Stimulated activated CD8-positive, alpha-beta memory T cell treated with anti-CD3 and anti-CD28 coated beads, Interleukin-15, amount 100 ng/mL, for 48 hours (primary cell): ENCODE results near the gene ZBTB5.
A peak's percentile ranks its signal among the peaks of the same experiment; 100 is the strongest.
"Not testable (repeated sequence)": the region's sequence is repeated elsewhere in the genome, so short reads cannot be mapped to it uniquely, and the experiment has no call there.

Experiments used
- DNase-seq, 2 donors: peaks; one replicate each; pipeline ENCODE4 v3.0.0-alpha.2; 2020; ENCODE audit warnings: low read depth in 2 of 2

ZBTB5 gene

GRCh38 chr9:37465249-37466036, at the start of gene ZBTB5:
ZBTB5 (minus strand) TSS chr9:37465450; CDS start chr9:37442551, 22,899 bp downstream.
- peak; percentile 98 to 99 for DNase-seq

GRCh38 chr9:37514999-37515398, 49.7 kb upstream of the ZBTB5 start:
- no peak for DNase-seq

- not testable (repeated sequence) for DNase-seq
These were observed 49.2 kb upstream of the ZBTB5 start for GRCh38 chr9:37514415-37514814.

- DNase-seq, result no peak
These were observed 47.2 kb upstream of the ZBTB5 start for GRCh38 chr9:37512437-37512836.

- no peak for DNase-seq
These were observed 46.1 kb upstream of the ZBTB5 start for GRCh38 chr9:37511016-37512010.

- DNase-seq, result not testable (repeated sequence)
These were observed 44.8 kb upstream of the ZBTB5 start for GRCh38 chr9:37510053-37510452.

GRCh38 chr9:37509536-37509935, 44.3 kb upstream of the ZBTB5 start:
- DNase-seq, result no peak

- no peak for DNase-seq
These were observed 43.6 kb upstream of the ZBTB5 start for GRCh38 chr9:37508834-37509206.

GRCh38 chr9:37508135-37508833, 43.0 kb upstream of the ZBTB5 start:
- no peak for DNase-seq

GRCh38 chr9:37507566-37508134, 42.4 kb upstream of the ZBTB5 start:
- no peak for DNase-seq

- no peak for DNase-seq
These were observed 39.4 kb upstream of the ZBTB5 start for GRCh38 chr9:37504605-37505004.

- DNase-seq, result peak in 1 of 2 donors; percentile 23
These were observed 38.5 kb upstream of the ZBTB5 start for GRCh38 chr9:37503736-37504135.

- DNase-seq, result no peak
These were observed 36.8 kb upstream of the ZBTB5 start for GRCh38 chr9:37501957-37502596.

- no peak for DNase-seq
These were observed 34.0 kb upstream of the ZBTB5 start for GRCh38 chr9:37499297-37499696.

GRCh38 chr9:37498457-37498856, 33.2 kb upstream of the ZBTB5 start:
- DNase-seq, result no peak

- no peak for DNase-seq
These were observed 32.1 kb upstream of the ZBTB5 start for GRCh38 chr9:37497320-37497719.

GRCh38 chr9:37496020-37496419, 30.8 kb upstream of the ZBTB5 start:
- DNase-seq, result no peak

- no peak for DNase-seq
These were observed 30.3 kb upstream of the ZBTB5 start for GRCh38 chr9:37495571-37495970.

GRCh38 chr9:37491939-37492338, 26.7 kb upstream of the ZBTB5 start:
- DNase-seq, result no peak

GRCh38 chr9:37486616-37487548, 21.6 kb upstream of the ZBTB5 start:
- DNase-seq, result no peak
